CD4-positive, alpha-beta T cell treated with Interleukin-4 for 1 hour (primary cell): Measurements from ENCODE around the gene IFNA13.
"Not testable (repeated sequence)": the region's sequence is repeated elsewhere in the genome, so short reads cannot be mapped to it uniquely, and the experiment has no call there.

Source experiments
- DNase-seq, 2 donors: peaks; one replicate each; pipeline ENCODE4 v3.0.0-alpha.2; 2020 to 2022

Gene IFNA13

DNA sequence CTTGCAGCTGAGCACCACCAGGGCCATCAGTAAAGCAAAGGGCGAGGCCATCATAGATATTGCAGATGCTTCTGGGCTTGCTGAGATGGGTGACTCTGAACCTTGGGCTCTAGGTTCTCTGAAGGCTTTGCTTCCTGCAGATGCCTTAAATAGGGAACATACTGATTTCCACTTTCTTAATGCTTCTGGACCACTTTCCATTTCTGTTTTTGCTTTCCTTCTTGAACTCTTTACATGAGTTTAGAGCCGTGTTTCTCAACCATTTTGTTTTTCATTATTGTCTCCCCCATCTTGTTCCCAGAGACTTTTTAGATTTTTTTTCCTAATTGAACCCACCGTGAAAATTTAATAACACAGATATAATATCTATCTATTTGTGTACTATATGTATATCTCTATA is at the start of gene IFNA13:
IFNA13 (minus strand) TSS at position 101 of the 400 bp plus-strand sequence; CDS start at position 54, 47 bp downstream.
- DNase-seq = no peak

GRCh38 chr9:21415493-21416267 is 47.8 kb upstream of the IFNA13 start:
- DNase-seq = no peak

DNA sequence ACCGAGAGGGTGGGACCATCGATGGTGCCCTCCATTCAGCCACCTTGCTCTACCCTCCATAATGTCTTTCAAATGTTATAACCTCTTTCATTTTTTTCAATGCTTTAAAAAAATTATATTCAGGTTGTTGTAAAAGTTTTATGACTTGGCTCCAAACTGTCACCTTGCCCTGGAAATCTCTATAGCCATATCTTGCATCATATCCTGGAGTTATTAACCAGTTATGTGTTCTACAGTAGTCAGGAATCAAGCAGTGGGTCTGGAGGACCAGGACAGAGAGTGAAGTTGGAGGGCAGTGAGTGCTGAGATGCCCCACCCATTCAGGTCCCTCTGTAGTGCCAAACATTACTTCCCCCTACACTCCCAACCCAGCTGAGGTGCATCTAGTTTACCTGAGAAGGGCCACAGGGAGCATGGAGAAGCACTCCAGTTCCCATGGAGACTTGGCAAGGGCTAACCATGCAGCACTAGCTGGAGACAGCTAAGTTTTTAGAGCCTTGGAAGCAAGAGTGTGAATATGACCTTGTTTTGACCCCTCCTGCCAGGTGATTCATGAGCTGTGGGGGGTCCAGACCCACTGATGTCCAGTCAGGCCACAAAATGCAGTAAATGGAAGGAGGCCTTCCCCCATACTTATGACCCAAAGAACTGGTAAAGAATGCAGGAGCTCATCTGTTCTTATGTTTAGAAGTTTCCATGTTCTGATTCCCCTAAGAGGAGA is 46.5 kb upstream of the IFNA13 start:
- DNase-seq = no peak

GRCh38 chr9:21413624-21414023 is 45.8 kb upstream of the IFNA13 start:
- no peak for DNase-seq

DNA sequence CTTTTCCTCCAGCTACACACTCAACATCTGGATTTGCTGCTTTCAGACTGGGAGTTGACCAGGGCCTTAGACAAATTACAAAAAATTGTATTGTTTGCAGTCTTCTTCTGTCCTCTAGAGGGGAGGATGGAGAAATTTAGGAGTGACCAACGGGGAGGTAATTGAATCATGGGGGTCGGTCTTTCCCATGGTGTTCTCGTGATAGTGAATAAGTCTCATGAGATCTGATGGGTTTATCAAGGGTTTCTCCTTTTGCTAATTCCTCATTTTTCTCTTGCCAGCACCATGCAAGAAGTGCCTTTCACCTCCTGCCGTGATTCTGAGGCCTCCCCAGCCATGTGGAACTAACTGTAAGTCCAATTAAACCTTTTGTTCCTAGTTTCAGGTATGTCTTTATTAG is 45.3 kb upstream of the IFNA13 start:
- DNase-seq = no peak

- DNase-seq = no peak
Observed at GRCh38 chr9:21412107-21412506, 44.2 kb upstream of the IFNA13 start.

DNA sequence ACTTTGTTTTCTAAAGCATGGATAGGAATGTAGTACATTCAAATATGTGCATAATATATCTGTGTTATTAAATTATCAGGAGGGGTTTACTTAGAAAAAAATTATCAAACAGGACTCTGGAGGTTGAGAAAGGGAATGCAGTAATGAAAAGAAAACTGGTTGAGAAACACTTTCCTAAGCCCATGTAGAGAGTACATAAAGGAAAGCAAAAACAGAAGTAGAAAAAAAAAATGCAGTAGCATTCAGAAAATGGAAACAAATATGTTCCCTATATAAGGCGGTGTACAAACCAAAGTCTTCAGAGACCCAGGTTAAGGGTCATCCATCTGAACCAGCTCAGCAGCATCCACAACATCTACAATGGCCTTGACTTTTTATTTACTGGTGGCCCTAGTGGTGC is 41.0 kb upstream of the IFNA13 start, which contains the start of gene IFNA8:
IFNA8 (plus strand) TSS at position 301 of the 400 bp plus-strand sequence; CDS start at position 361, 60 bp downstream.
- DNase-seq = no peak

GRCh38 chr9:21404146-21404545 is 36.3 kb upstream of the IFNA13 start:
- DNase-seq = no peak

DNA sequence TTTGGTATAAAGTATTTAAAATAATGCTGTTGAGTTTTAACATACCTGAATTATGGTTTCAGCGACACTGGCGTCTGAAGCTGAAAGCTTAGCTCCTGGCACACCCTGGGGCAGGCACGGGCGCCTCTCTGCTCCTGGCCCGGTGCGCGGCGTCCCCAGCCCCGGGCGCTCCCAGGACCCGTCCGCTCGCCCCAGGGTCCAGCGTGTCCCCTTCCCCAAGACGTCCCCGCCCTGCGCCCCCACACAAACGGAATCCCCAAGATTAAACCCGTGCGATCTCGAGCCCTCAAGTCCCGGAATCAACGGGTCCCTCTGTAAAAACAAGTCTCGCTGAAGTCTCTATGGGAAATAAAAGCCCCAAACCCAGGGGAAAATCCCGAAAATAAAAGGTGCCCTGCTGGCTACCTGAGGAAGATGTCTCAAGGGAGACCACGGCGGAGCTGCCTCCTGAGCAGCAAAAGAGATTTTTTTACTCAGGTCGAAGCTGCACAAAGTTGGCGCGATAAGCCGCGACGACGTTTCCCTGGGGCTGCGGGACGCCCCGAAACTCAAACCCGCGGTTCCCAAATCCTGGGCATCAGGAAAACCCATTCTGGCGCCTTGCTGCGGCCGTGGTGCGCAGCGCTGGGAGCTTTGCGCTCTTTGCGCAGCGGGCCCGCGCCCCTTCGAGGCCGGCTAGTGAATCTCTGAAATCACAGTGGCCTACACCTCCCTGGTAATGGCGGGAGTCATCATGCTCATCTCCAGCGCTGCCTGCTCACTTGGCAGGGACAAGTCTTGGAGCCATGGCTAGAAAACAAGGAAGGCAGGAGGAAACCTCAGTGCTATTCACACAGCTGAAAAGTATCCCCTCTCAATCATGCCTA is 34.8 kb upstream of the IFNA13 start:
- DNase-seq = no peak

DNA sequence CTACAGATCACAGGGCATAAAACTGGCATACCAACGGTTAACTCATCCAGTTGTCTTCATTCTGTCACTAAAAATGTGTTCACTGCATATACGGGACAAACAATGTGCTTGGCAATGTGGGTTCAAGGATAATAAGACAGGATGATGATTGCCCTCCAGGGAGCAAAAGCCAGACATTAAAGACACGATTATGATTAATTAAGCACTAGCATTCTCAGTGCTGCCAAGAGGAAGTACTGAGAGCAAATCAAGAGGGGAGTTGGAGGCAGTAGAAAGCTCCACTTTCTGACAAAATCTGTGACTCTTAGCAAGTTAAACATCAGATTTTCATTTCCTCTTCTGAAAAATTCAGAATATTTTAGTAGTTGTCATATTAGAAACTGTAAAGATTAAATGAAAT is 32.1 kb upstream of the IFNA13 start:
- DNase-seq = no peak

GRCh38 chr9:21398955-21399489 is 31.2 kb upstream of the IFNA13 start:
- DNase-seq = no peak

DNA sequence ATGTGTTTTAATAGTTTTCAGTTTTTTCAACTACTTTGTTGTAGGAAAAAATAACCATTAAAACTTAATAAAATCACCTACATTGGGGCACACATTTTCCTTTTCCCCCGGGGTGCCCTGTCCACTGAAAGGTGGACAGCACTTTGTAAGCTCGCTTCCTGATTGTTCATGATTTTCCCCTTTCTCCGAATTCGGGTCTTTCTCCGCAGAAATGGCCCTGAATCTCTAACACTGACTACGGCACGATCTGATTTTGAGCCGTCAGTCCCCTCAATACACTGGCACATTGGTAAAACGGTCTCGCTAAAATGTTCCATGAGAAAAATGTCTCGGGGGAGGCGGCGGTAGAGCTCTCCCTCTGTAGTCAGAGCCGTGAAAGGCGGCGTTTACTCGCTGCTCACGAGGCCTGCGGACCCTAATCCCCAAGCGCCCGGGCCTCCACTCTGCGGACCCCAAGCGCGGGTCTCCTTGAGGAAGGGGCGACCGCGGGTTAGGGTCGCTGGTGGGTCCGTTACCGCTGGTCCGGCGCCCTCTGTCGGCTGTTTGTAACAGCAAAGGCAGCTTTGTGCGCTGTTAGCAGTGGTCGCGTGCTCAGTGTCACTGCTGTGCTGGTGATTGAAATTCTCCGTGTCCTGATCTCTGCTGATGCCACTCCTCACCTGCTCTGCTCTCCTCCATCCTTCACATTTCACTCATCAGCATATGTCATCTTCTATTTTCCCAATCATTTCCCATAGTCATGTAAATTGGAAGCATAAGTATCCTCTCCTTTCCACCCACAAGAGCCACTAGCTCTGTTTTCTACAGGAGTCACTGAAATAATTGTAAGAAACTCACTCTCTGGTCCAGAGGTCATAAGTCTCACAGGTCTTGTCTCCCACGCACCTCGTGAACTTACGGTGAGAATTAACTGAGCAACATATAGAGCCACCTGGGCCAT is 28.2 kb upstream of the IFNA13 start:
- DNase-seq = peak; percentile 51 to 57

GRCh38 chr9:21392270-21392669 is 24.4 kb upstream of the IFNA13 start:
- no peak for DNase-seq

GRCh38 chr9:21385131-21385670 is 17.3 kb upstream of the IFNA13 start, which contains the start of gene IFNA2:
IFNA2 (minus strand) TSS chr9:21385398; CDS start chr9:21385329, 69 bp downstream.
- DNase-seq = no peak

DNA sequence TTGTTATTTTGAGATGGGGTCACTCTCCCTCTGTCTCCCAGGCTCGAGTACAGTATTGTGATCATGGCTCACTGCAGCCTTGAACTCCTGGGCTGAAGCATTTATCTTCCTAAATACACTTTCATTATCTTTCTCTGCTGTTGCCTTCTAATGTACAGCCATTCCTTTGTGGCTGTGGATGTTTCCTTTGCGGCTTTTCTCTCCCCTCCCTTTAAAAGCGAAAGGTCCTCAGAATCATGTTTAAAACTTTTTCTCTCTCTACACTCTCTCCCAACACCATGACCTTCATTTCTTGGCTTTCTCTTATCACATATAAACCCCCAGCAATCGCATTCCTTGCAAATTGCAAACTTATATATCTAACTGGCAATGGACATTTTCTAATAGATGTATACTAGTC is 15.8 kb upstream of the IFNA13 start:
- no peak for DNase-seq

DNA sequence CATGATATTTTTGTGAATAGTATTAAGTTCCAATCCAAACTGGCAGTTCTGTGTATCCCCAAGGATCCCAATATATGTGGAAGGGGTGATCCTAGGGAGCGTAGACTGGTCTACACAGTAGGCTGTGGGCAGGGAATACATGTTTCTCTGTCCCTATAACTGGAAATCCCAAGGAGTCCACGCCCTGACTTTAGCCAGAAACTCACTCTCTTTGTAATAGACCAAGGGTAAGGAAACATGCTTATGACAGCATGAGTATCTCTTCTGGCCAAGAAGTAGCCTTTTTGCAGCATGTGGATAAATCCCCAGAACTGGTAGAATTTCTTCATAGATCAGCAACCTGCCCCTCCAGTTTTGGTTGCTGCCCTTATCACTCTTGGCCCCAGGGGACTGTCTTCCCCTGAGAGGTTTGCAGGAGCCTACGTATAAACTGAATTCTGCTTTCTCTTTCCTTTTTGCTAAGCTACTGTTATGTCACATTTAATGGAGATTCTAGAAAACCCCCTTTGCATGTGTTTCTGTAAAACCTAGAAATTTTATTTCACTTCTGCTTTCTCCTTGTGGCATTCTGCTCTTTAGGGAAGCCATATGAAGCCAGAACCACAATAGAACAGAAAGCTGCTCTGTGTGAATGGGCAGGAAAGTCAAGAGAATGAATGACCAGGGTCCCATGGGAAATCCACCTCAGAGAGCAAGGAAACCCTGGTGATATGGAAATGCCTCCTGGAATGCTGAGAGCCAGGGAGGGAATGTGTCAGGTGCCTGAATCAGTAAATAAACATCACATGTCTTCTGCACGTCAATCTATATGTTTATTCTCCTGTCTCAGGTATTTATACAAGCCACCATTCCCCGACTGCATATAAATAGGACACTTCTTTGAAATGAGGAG is 13.8 kb upstream of the IFNA13 start:
- DNase-seq = peak; percentile 34 to 66

DNA sequence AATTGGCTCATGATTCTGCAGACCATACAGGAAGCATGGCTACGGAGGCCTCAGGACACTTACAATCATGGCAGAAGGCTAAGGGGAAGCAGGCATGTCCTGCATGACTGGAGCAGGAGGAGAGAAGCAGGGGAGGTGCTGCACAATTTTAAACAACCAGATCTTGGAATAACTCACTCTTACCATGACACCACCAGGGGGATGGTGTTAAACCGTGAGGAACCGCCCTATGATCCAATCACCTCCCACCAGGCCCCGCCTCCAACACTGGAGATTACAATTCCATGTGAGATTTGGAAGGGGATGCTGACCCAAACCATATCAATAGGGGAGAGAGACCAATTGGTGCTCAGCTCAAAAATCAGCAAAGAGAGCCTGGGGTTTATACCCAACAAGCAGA is 3.6 kb upstream of the IFNA13 start:
- DNase-seq = not testable (repeated sequence)

DNA sequence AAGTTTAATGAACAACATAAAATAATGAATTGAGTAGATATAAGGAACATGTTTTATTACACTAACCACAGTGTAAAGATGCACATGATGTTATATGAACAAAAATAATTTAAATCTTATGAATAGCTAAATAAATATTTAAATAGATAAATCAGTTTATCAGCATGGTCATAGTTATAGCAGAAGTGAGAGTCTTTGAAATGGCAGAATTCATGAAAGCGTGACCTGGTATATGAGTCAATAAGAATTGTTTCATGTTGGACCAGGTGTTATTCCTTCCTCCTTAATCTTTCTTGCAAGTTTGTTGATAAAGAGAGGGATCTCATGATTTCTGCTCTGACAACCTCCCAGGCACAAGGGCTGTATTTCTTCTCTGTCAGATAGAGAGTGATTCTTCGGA is 688 bp downstream of the IFNA13 start:
- not testable (repeated sequence) for DNase-seq

DNA sequence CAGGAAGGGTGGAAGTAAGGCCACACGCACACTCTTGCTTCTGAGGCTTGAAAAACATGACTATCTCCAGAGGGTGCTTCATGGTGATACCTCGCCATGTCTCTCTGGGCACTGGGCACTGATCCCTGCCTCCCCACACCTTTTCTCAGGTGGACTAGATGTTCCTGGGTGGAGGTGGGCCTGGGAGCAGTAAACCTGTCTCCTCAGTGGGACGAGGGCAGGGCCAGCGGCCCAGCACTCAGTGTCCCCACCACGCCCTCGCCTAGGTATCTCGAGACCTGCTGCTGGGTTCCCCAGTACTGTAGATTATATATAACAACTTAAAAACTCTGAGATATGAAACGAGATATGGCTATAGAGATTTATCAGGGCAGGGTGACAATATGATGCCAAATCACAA is 5.6 kb downstream of the IFNA13 start:
- DNase-seq = no peak
